Adipose tissue (tissue), 3 donors: ENCODE data around the gene SCAI. TPM values are rescaled to one million over a fixed set of nuclear protein-coding genes. Genes with fewer than 3 reads are reported as not detected.
"Not testable (repeated sequence)": the region's sequence is repeated elsewhere in the genome, so short reads cannot be mapped to it uniquely, and the experiment has no call there.

ENCODE experiments used
- H3K27ac ChIP-seq: one replicate; pipeline ENCODE4 v1.5.1; 2013; ENCODE audit warnings: low read depth, low read length
- WGBS, 3 donors: extraction: QIAGEN DNeasy Blood & Tissue Kit; methylation state at CpG; one replicate each; pipeline ENCODE4 v1.1.7; 2013; 5-methylcytosine and 5-hydroxymethylcytosine counted together
- polyA plus RNA-seq, 3 donors: library from polyadenylated mRNA; stranded (reverse); fragments of 200-250 nt; gene quantifications; one replicate each; pipeline ENCODE4 v1.2.3, GENCODE V29; 2013
- donor health status: healthy with polysubstance abuse.
- donor health status: Bipolar disorder and iron deficiency.
- donor health status: healthy.

The SCAI gene
- polyA plus RNA-seq = 1 to 10 TPM in 1 of 3 donors, under 1 TPM in 2; 0.79 to 2.0 (median 0.84) TPM

DNA sequence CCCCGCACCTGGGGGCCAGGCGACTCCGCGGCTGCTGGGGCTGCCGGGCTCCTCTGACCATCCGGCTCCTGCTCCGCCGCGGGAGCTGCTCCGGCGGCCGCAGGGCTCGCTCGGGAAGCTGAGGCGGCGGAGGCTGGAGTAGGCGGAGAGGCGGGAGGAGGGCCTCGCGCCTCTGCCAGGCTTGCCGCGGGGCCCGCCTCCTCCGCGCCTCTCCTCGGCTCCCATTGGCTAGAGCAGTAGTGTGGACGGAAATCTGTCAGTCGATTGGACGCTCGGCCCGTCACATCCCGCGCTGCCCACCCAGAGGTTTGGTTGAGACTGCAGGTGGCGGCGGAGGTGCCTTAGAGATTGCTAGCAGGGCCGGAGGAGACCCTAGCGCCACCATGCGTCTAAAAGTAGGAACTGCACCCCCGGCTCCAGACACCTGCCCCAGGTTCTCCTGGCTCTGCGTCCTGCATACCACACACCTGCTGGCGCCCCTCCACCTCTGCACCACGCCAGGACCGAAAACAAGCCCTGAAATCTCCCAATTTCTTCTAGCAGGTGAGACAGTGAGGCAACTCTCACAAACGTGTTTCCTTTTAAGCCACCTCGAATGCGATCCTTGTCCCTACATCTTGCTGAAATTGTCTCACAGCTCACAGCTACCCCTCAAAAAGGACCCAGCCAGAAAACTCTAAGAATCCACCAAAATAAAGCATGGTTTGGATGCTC is at the start of gene SCAI:
SCAI (minus strand) TSS at position 152 of the 714 bp plus-strand sequence; CDS start at position 61, 91 bp downstream.
- no peak within 1 kb of the TSS for H3K27ac ChIP-seq
- 0 to 1% (median 1%) methylated on average over 41 to 46 of the region's 46 CpGs for WGBS, 3 donors

DNA sequence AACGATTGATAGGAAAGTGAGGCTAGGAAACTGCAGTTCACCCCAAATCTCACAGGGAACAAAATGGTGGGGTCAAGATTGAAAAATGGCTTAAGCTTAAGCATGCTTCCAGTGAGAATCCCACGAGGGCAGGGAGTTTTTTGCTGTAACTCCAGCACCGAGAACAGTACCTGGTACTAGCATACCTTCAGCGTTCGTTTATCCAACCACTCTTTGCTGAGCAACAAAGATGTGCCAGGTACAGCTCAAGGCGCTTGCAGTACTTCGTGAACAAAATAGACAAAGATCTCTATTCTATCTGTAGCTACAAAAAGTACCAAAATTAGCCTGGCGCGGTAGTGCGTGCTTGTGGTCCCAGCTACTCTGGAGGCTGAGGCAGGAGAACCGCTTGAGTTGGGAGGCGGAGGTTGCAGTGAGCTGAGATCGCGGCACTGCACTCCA is 47.1 kb upstream of the SCAI start:
- no peak overlapping the region for H3K27ac ChIP-seq
- WGBS, 3 donors = 48 to 62% (median 58%) methylated on average over 14 of the region's 14 CpGs

DNA sequence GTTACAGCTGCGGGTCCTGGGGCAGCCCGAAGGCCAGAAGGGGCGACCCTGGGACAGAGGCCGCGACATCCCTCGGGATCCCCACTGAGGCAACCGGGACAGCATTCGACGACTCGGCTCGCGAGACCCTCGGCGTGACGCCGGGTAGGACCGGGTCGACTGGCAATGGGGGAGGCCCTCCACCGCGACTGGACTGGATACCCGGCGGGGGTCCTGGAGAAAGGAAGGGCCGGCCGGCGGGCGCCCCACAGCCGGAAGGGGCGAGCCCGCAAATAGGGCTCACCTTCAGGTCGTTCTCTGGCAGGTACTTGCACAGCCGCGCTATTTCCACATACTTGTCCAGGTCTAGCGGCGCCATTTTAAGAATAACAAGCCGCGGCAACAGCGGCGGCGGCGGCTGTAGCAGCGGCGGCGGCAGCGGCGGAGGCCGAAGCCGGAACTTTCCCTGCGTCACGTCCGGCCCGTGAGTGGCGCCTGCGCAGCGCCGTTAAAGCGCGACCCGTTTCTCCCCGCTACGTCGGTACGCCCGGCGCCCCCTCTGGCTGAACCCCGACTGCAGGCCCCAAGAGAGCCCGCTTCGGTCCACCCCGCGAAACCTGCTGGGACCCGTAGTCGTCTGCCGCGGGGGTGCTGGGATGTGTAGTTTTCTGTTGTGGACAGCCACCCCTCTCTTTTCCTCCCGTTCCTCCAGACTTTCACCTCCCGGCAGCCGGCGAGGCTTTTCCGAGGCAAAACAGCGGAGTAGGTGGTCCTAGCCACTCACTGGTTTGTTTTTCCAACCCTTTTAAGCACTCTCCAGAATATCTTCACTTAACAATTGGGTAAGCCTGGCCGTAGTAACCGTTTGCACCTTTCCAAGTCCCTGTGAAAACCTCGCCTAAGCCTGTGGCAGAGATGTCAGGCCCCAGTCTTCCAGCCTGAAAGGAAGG is 46.3 kb upstream of the SCAI start, which contains the start of gene PPP6C:
PPP6C (minus strand) TSS at position 443 of the 929 bp plus-strand sequence; CDS start at position 358, 85 bp downstream.
- H3K27ac ChIP-seq = peak within 1 kb of the TSS; percentile 83
- 0 to 1% (median 0%) methylated on average over 64 to 82 of the region's 82 CpGs for WGBS, 3 donors

DNA sequence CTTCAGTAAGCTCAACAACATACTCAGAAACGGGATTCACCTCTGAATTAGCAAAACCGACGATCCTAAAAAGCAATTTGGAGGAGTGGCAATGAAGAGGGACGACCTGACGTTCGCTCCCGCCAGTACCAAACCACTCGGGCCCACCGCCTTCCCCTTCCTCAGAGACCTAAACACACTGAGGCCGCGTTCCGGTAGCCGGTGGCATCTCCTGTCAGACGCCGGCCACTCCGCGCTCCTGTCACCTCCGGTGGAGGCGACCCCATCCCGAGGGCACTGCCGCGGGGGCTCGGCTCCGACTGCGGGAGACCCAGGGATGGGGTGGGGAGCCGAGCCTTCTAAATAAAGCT is 45.7 kb upstream of the SCAI start:
- 0 to 1% (median 0%) methylated on average over 23 to 26 of the region's 26 CpGs for WGBS, 3 donors
- H3K27ac ChIP-seq = peak overlapping the region; percentile 83

DNA sequence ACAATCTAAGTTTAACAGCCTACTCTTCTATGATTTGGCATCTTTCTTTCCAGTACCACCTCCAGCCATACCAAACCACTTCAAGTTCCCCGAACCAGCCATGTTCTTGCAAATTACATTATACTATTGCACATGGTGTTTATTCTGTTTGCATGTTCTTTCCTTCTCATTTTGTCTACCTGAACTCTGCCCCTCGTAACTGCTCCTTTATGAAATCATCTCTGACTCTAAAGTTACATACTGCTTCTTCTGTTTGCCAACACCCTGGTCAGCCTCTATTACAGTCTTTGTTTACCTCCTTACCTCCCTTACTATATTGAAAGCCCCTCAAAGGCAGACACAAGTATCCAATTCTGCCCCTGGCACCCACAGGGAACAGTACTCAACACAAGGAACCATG is 40.2 kb upstream of the SCAI start:
- 61 to 90% (median 63%) methylated on average over 2 of the region's 2 CpGs for WGBS, 3 donors
- no peak overlapping the region for H3K27ac ChIP-seq

DNA sequence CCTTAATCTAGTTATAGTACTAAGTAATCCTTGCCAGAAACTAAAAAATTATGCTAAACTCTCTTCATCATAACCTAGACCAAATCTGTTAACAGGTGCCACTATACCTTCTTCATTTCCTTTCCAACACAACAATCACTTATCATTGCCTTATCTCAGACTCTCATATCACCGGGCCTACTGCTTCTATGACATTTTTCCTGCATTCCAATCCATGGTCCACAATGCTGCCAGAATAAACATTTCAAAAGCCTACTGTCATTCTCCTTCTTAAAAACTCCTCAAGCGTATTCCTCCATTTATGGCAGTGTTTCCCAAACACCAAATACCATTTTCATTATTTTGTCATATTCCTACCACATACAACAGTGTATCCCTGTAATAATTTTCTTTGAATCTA is 39.7 kb upstream of the SCAI start:
- WGBS, 3 donors = 28 to 64% (median 58%) methylated on average over 2 of the region's 2 CpGs
- H3K27ac ChIP-seq = no peak overlapping the region

DNA sequence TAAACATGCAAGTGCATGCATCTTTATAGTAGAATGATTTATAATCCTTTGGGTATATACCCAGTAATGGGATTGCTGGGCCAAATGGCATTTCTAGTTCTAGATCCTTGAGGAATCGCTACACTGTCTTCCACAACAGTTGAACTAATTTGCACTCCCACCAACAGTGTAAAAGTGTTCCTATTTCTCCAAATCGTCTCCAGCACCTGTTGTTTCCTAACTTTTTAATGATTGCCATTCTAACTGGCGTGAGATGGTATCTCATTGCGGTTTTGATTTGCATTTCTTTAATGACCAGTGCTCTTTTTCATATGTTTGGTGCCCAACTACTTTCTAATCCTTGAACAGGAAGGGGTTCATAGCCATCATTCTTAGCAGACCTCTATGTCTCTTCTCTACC is 38.4 kb upstream of the SCAI start:
- WGBS, 3 donors = 93 to 95% (median 95%) methylated on average over 4 of the region's 4 CpGs
- H3K27ac ChIP-seq = not testable (repeated sequence)

DNA sequence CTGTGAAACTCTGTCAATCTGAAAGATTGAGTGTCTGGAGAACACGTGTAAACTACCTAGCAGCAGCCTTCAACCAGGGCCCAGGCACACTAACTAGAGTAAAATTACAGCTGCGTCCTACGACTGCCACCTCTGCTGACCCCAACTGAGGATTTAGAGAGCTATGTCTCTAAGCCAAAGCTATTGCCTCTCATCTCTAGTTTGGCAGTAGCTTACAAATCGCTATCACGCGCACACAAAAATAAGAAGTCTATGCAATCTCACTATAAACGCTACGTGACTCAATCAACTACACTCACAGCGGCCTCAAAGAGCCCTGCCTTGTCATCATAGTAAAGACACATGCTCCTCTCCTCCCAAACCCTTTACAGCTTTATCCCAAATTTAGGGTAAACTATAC is 37.5 kb upstream of the SCAI start:
- WGBS, 3 donors = 90 to 93% (median 92%) methylated on average over 9 of the region's 9 CpGs
- no peak overlapping the region for H3K27ac ChIP-seq

DNA sequence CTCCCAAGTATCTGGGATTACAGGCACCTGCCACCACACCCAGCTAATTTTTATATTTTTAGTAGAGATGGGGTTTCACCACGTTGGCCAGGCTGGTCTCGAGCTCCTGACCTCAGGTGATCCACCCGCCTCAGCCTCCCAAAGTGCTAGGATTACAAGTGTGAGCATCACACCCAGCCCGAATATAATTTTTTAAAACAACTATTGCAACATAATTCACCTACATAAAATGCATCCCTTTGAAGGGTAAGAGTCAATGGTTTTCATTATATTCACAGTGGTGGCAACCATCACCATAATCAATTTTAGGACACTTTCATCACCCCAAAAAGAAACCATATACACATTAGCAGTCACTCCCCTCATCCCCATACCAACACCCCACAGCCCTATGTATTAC is 36.4 kb upstream of the SCAI start:
- 92 to 100% (median 96%) methylated on average over 4 of the region's 4 CpGs for WGBS, 3 donors
- not testable (repeated sequence) for H3K27ac ChIP-seq

DNA sequence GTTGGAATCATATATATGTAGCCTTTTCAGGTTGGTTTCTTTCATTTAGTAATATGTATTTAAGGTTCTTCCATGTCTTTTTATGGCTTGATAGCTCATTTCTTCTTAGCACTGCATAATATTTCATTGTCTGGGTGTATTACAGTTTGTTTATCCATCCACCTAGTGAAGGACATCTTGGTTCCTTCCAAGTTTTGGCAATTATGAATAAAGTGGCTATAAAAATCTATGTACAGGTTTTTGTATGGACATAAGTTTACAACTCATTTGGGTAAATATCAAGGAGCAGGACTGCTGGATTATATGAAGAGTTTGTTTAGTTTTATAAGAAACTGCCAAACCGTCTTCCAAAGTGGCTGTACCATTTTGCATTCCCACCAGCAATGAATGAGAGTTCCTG is 34.6 kb upstream of the SCAI start:
- H3K27ac ChIP-seq = no peak overlapping the region
- WGBS, 3 donors = 94 to 100% (median 96%) methylated on average over 1 of the region's 1 CpG

DNA sequence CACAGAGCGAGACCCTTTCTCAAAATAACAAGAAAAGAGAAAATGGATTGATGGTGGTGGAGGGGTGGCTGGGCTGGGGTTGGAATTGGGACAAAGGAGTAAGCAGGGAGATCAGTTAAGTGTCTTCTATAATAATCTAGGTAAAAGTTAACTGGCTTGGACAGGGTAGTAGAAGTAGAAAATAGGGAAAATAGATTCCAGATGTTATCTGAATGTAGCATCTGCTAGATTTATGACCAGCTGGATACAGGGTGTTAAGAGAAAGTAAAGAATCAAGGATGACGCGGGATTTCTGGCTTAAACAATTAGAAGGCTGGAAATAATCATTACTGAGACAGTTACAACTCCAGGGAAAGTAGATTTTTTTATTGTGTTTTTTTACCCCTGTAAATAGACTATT is 33.3 kb upstream of the SCAI start:
- no peak overlapping the region for H3K27ac ChIP-seq
- WGBS, 3 donors = 71 to 82% (median 74%) methylated on average over 3 of the region's 3 CpGs

DNA sequence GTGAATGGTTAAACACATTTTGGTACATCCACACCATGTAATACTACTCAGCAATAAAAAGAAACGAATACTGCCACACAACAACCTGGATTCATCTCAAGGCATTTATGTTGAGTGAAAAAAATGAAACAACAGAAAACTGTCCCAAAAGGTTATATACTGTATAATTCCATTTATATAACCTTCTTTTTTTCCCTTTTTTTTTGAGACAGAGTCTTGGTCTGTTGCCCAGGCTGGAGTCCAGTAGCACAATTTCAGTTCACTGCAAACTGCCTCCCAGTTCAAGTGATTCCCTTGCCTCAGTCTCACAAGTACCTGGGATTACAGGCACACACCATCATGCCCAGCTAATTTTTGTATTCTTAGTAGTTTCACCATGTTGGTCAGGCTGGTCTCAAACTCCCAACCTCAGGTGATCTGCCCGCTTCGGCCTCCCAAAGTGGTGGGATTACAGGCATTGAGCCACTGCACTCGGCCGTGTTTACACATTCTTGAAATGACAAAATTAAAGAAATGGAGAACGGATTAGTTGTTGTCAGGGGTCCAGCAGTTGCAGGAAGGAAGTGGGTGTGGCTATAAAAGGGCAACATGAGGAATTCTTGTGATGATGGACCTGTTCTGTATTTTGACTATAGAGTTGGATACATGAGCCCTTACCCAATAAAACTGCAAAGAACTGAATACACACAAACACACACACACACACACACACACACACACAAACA is 28.9 kb upstream of the SCAI start:
- WGBS, 3 donors = 24 to 50% (median 30%) methylated on average over 6 of the region's 6 CpGs
- H3K27ac ChIP-seq = no peak overlapping the region

DNA sequence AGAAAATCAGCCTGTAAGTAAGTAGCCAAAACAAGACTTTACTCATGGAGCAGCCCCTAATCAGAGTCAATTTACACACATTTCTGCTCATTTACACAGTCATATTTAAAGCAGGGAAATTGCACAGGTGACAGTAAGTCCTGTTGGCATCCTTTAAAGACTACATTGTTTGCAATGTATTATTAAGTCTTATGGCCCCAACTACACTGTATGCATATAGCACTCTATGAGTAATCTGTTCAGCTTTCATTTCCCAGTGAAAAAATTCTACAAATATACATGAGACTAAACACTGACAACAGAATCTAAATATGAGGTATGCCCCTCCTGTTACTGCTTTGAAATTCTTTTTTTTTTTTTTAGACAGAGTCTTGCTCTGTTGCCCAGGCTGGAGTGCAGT is 26.6 kb upstream of the SCAI start:
- H3K27ac ChIP-seq = no peak overlapping the region

DNA sequence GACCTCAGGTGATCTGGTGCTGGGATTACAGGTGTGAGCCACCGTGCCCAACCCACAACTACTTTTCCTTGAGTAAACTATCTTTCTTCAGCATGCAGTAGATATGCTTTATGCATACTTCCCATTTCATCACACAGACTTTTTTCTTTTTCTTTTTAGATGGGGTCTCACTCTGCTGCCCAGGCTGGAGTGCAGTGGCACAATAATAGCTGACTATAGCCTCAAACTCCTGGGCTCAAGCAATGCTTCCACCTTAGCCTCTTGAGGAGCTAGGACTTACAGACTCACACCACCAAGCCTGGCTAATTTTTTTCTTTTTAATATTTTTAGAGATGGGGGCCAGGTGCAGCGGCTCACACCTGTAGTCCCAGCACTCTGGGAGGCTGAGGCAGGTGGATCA is 23.4 kb upstream of the SCAI start:
- no peak overlapping the region for H3K27ac ChIP-seq
- WGBS, 3 donors = 67 to 95% (median 79%) methylated on average over 2 of the region's 2 CpGs

DNA sequence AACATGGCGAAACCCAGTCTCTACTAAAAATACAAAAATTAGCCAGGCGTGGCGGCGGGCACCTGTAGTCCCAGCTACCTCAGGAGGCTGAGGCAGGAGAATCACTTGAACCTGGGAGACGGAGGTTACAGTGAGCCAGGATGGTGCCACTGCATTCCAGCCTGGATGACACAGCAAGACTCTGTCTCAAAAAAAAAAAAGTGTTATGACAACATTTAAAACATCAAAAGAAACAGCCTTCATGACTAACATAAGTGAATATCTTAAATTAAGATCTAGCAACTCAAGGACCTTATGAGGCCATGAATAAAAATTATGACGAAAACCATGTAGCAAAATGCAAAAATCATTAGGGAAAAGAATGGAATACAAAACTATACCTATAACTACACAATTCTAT is 19.6 kb upstream of the SCAI start:
- WGBS, 3 donors = 96 to 97% (median 96%) methylated on average over 6 of the region's 6 CpGs
- H3K27ac ChIP-seq = not testable (repeated sequence)

DNA sequence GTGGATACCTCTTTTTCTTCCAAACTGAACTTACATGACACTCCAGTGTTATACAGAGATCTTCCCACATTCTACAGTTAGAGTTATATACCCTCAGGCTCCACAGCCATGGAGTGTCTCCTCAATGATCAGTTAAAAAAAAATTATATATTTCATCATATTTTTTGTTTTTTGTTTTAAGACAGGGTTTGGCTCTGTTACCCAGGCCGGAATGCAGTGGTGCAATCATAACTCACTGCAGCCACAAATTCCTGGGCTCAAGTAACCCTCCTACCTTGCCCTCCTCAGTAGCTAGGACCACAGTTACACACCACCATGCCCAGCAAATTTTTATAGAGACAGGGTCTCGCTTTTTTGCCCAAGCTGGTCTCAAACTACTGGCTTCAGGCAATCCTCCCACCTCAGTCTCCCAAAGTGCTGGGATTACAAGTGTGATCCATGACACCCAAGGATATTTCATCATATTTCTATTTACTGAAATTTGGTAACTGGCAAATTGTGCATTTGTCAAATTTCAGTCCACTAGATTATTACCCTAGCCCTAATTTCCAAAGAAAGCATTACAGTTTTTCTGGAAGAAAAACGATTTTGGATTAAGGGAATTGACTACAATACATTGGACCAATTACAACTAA is 18.1 kb upstream of the SCAI start:
- 53 to 69% (median 64%) methylated on average over 3 of the region's 3 CpGs for WGBS, 3 donors
- no peak overlapping the region for H3K27ac ChIP-seq

DNA sequence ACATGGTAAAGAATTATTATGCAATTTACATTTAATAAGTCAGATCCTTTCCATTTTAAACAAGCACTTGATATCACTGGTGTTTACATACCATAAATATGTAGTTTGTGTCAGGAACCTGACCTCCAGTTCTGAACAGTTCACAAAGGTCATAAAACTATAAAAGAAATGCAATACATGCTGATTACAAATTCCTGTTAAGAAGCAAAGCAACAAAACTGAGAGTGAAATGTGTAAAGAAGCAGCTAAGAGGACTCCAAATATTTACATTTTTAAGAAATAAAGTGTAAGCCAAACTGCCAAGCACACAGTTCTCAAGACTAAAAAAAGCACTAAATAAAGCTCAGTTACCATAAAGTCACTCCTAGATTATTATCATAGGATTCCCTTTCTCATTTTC is 17.4 kb upstream of the SCAI start:
- H3K27ac ChIP-seq = no peak overlapping the region

DNA sequence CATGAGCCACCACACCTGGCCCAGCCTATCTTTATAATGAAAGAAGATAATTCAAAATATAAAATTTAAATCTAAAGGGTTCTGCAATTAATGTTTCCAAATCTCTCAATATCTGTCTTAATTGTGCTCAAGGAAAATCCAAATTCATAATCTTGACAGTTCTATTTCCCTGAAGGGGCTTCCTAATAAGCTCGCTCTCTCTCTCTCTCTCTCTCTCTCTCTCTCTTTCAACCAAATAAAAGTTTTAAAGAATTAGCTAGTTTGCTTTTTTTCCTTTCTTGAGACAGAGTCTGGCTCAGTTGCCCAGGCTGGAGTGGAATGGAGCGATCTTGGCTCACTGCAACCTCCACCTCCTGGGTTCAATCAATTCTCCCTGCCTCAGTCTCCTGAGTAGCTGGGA is 13.2 kb upstream of the SCAI start:
- WGBS, 3 donors = 96 to 100% (median 98%) methylated on average over 2 of the region's 2 CpGs
- no peak overlapping the region for H3K27ac ChIP-seq
